Neural progenitor cell (in vitro differentiated cells): ENCODE results near the gene TOR1B. TPM values are rescaled to one million over a fixed set of nuclear protein-coding genes. Genes with fewer than 3 reads are reported as not detected.

ENCODE experiments used
- DNase-seq: peaks from one replicate; pipeline ENCODE4 v3.0.0-alpha.2; 2016; ENCODE audit warnings: low spot score
- H2AFZ ChIP-seq: fragments of 200-600 bp; sonication (generic); replicated peaks from 2 replicates; pipeline ENCODE4 v1.6.1; 2016; ENCODE audit warnings: antibody characterized with exemption
- H3F3A ChIP-seq: fragments of 200-600 bp; sonication (generic); 2 replicates; pipeline ENCODE4 v1.6.1; 2016; ENCODE audit warnings: antibody characterized with exemption, low read depth
- H3K27ac ChIP-seq: fragments of 200-600 bp; sonication (generic); 2 replicates; pipeline ENCODE4 v1.5.1; 2016; ENCODE audit warnings: mild to moderate bottlenecking
- H3K27me3 ChIP-seq: fragments of 200-600 bp; sonication (generic); 2 replicates; pipeline ENCODE4 v1.6.1; 2016; ENCODE audit warnings: mild to moderate bottlenecking, moderate library complexity
- H3K36me3 ChIP-seq: fragments of 200-600 bp; sonication (generic); 2 replicates; pipeline ENCODE4 v1.5.1; 2016
- H3K4me1 ChIP-seq: fragments of 200-600 bp; sonication (generic); 2 replicates; pipeline ENCODE4 v1.6.1; 2016; ENCODE audit warnings: mixed run types
- H3K4me2 ChIP-seq: fragments of 200-600 bp; sonication (generic); 2 replicates; pipeline ENCODE4 v1.6.1; 2016
- H3K4me3 ChIP-seq: fragments of 200-600 bp; sonication (generic); 2 replicates; pipeline ENCODE4 v1.5.1; 2016
- H3K79me2 ChIP-seq: fragments of 200-600 bp; sonication (generic); 2 replicates; pipeline ENCODE4 v1.6.1; 2016; ENCODE audit warnings: low read depth
- H3K9ac ChIP-seq: fragments of 200-600 bp; sonication (generic); 2 replicates; pipeline ENCODE4 v1.6.1; 2016
- H3K9me3 ChIP-seq: fragments of 200-600 bp; sonication (generic); 2 replicates; pipeline ENCODE4 v1.5.1; 2016; ENCODE audit warnings: low read depth
- H4K20me1 ChIP-seq: fragments of 200-600 bp; sonication (generic); 2 replicates; pipeline ENCODE4 v1.6.1; 2016; ENCODE audit warnings: low read depth
- H3K27ac Mint-ChIP-seq: 3 replicates; pipeline ENCODE4 v1.8.0; 2021; ENCODE audit warnings: mixed read lengths
- H3K27me3 Mint-ChIP-seq: 2 replicates; pipeline ENCODE4 v1.8.0; 2022; ENCODE audit warnings: low read depth, mild to moderate bottlenecking, inconsistent platforms, moderate library complexity, mixed read lengths; ENCODE audit not compliant: insufficient read depth
- H3K36me3 Mint-ChIP-seq: 3 replicates; pipeline ENCODE4 v1.8.0; 2021; ENCODE audit warnings: mixed read lengths
- H3K4me1 Mint-ChIP-seq: 3 replicates; pipeline ENCODE4 v1.8.0; 2021; ENCODE audit warnings: mixed read lengths
- H3K4me3 Mint-ChIP-seq: 3 replicates; pipeline ENCODE4 v1.8.0; 2021; ENCODE audit warnings: mild to moderate bottlenecking, moderate library complexity, mixed read lengths
- H3K9me3 Mint-ChIP-seq: 3 replicates; pipeline ENCODE4 v1.8.0; 2020; ENCODE audit warnings: mixed read lengths
- CTCF ChIP-seq: fragments of 200-600 bp; sonication (generic); IDR thresholded peaks from 2 replicates; pipeline ENCODE4 v1.5.1; 2017; ENCODE audit warnings: antibody characterized with exemption, mild to moderate bottlenecking
- EZH2 ChIP-seq: fragments of 200-600 bp; sonication (generic); IDR thresholded peaks from 2 replicates; pipeline ENCODE4 v1.6.1; 2017; ENCODE audit warnings: antibody characterized with exemption, mild to moderate bottlenecking, moderate library complexity
- EZH2phosphoT487 ChIP-seq: fragments of 200-600 bp; sonication (generic); IDR thresholded peaks from 2 replicates; pipeline ENCODE4 v1.6.1; 2017; ENCODE audit warnings: antibody characterized with exemption
- total RNA-seq: library from RNA; depleted of rRNA; stranded (reverse); fragments of >200 nt; gene quantifications from 2 replicates; pipeline ENCODE4 v1.2.3, GENCODE V29; 2015; ENCODE audit warnings: low replicate concordance

The TOR1B gene
- total RNA-seq, 1 donor from 2014 or later: 12.2 TPM

- H3K27ac Mint-ChIP-seq: no peak overlapping the region
- H3K36me3 Mint-ChIP-seq: peaks cover 10% of the 10 kb centered on the region
- Histone ChIP-seq H3F3A (peaks cover 24% of the 10 kb centered on the region), H3K4me2 (no peak overlapping the region), H3K27me3 (no peaks in the 10 kb centered on the region), H3K79me2 (peaks cover 10% of the 10 kb centered on the region), H3K27ac (no peak overlapping the region), H3K36me3 (no peaks in the 10 kb centered on the region), H3K9ac (no peak overlapping the region), H4K20me1 (peaks cover 8% of the 10 kb centered on the region), H2AFZ (no peak overlapping the region), H3K9me3 (no peaks in the 10 kb centered on the region), H3K4me3 (no peak overlapping the region), H3K4me1 (peaks cover 2% of the 10 kb centered on the region)
- H3K4me3 Mint-ChIP-seq: peak overlapping the region; percentile 52
- DNase-seq: no peak
- TF ChIP-seq EZH2: no peak
- TF ChIP-seq EZH2phosphoT487: no peak
- no peak for TF ChIP-seq CTCF
- H3K4me1 Mint-ChIP-seq: peaks cover 1% of the 10 kb centered on the region
- no peaks in the 10 kb centered on the region for H3K27me3 Mint-ChIP-seq
- no peaks in the 10 kb centered on the region for H3K9me3 Mint-ChIP-seq
These were observed 26.0 kb downstream of the TOR1B start for GRCh38 chr9:129828969-129829368.

- H3K79me2 ChIP-seq: peaks cover 28% of the 10 kb centered on the region
- Mint-ChIP-seq H3K27me3 (peaks cover 7% of the 10 kb centered on the region), H3K27ac (no peak overlapping the region), H3K9me3 (no peaks in the 10 kb centered on the region), H3K36me3 (peaks cover 12% of the 10 kb centered on the region), H3K4me1 (peaks cover 17% of the 10 kb centered on the region), H3K4me3 (no peak overlapping the region)
- H3K9me3 ChIP-seq: no peaks in the 10 kb centered on the region
- H3K4me2 ChIP-seq: no peak overlapping the region
- H4K20me1 ChIP-seq: peaks cover 10% of the 10 kb centered on the region
- H3K36me3 ChIP-seq: no peaks in the 10 kb centered on the region
- no peak overlapping the region for H3K9ac ChIP-seq
- no peak overlapping the region for H2AFZ ChIP-seq
- no peak overlapping the region for H3K27ac ChIP-seq
- no peak for DNase-seq
- H3F3A ChIP-seq: peaks cover 11% of the 10 kb centered on the region
- H3K27me3 ChIP-seq: no peaks in the 10 kb centered on the region
- H3K4me1 ChIP-seq: peaks cover 5% of the 10 kb centered on the region
- no peak overlapping the region for H3K4me3 ChIP-seq
- TF ChIP-seq EZH2phosphoT487 (no peak), CTCF (no peak), EZH2 (no peak)
These were observed 30.0 kb downstream of the TOR1B start for GRCh38 chr9:129832982-129833381.

GRCh38 chr9:129834489-129835127, 31.6 kb downstream of the TOR1B start:
- no peak for TF ChIP-seq EZH2
- no peak for TF ChIP-seq CTCF
- TF ChIP-seq EZH2phosphoT487: no peak
- peak overlapping the region; percentile 90 for H3K4me3 ChIP-seq
- H3K36me3 Mint-ChIP-seq: peaks cover 8% of the 10 kb centered on the region
- peaks cover 11% of the 10 kb centered on the region for H3F3A ChIP-seq
- no peaks in the 10 kb centered on the region for H3K36me3 ChIP-seq
- peaks cover 28% of the 10 kb centered on the region for H3K4me1 Mint-ChIP-seq
- no peak overlapping the region for H3K27ac Mint-ChIP-seq
- H3K4me3 Mint-ChIP-seq: peak overlapping the region; percentile 98
- DNase-seq: peak; percentile 15
- H3K27me3 ChIP-seq: no peaks in the 10 kb centered on the region
- peaks cover 5% of the 10 kb centered on the region for H3K4me1 ChIP-seq
- no peaks in the 10 kb centered on the region for H3K9me3 ChIP-seq
- H3K27ac ChIP-seq: no peak overlapping the region
- H3K9me3 Mint-ChIP-seq: no peaks in the 10 kb centered on the region
- H4K20me1 ChIP-seq: peaks cover 10% of the 10 kb centered on the region
- H2AFZ ChIP-seq: peak overlapping the region; percentile 71
- H3K79me2 ChIP-seq: peaks cover 28% of the 10 kb centered on the region
- peak overlapping the region; percentile 86 for H3K4me2 ChIP-seq
- H3K27me3 Mint-ChIP-seq: peaks cover 9% of the 10 kb centered on the region
- peak overlapping the region; percentile 58 for H3K9ac ChIP-seq
